ENCODE measurements around the gene PPARG.

- TF ChIP-seq CTCF (IDR thresholded peaks at IDR 0.05) (no peak), POLR2AphosphoS5 (IDR thresholded peaks at IDR 0.05) (no peak)
Observed at GRCh38 chr3:12433823-12434222, 145.0 kb downstream of the PPARG start.

Data from suprapubic skin (tissue), 3 donors.